HG03097 (cell line): Measurements from ENCODE around the gene PSTPIP1.

Experiments
- ATAC-seq: cut with Tn5 transposase; IDR thresholded peaks from one replicate; pipeline ENCODE4 v1.9.1; 2021; ENCODE audit not compliant: unreplicated experiment, low FRiP score

The PSTPIP1 gene

DNA sequence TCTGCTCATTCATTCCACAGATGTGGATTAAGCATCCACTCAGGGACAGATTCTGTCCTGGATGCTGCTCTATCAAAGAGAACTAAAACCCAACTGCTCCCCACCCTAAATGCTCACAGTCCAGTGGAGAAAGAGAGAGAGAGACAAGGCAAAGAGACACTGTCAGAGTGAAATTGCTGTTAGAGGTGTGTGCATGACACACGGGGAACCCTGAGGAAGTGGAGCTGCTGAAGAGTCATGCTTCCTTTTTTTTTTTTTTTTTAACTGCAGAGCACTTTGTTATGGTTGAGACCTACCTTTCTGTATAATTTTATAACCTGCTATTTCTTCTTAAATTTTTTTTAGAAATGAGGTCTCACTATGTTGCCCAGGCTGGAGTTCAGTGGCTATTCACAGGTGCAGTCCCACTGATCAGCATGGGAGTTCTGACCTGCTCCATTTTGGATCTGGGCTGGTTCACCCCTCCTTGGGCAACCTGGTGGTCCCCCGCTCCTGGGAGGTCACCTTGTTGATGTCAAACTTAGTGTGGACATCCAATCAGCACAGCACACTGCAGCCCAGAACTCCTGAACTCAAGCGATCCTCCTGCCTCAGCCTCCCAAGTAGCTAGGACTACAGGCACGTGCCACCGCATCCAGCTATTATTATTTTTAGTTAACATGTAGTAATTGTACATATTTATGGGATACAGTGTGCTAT lies 18.2 kb upstream of the PSTPIP1 start:
- ATAC-seq: no peak

GRCh38 chr15:76978522-76979330 lies 16.2 kb upstream of the PSTPIP1 start:
- ATAC-seq: no peak

DNA sequence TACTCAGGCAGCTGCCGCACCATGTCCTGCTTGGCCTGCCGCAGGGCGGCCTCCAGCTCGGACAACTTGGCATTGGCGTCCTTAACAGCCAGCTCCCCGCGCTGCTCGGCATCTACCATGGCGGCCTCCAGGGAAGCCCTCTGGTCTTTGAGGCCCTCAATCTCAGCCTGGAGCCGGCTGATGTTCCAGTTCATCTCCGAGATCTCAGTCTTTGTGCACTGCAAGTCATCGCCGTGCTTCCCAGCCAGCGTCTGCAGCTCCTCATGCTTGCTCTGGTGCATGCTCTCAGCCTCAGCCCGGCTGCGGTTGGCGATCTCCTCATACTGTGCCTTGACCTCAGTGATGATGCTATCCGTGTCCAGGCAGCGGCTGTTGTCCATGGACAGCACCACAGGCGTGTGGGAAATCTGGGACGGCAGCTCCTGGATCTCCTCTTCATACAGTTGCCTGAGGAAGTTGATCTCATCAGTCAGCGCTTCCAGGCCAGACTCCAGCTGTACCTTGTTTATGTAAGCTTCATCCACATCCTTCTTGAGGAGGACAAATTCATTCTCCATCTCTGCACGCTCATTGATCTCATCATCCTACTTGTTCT lies 15.5 kb upstream of the PSTPIP1 start:
- ATAC-seq: no peak

GRCh38 chr15:76979996-76980520 lies 14.9 kb upstream of the PSTPIP1 start:
- no peak for ATAC-seq

DNA sequence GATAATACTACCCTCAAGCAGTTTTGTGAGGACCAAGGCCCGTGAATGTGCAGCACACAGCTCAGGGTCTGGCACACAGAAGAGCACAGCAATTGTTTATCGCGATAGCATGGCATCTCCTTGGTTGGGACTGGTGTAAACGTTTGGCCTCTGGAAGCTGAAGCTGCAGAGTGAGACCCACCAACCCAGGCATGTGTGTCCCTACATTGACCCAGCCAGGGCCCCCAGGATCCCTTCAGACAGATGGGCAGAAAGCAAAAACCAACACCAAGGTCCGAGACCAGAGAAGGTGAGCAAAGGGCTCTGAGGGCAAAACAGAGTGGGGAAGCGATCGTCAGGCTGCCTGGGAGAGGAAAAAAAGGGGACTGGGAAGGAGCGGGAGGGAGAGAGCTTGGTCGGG lies 12.6 kb upstream of the PSTPIP1 start:
- ATAC-seq: no peak

GRCh38 chr15:76982756-76983155 lies 12.2 kb upstream of the PSTPIP1 start:
- ATAC-seq: no peak

DNA sequence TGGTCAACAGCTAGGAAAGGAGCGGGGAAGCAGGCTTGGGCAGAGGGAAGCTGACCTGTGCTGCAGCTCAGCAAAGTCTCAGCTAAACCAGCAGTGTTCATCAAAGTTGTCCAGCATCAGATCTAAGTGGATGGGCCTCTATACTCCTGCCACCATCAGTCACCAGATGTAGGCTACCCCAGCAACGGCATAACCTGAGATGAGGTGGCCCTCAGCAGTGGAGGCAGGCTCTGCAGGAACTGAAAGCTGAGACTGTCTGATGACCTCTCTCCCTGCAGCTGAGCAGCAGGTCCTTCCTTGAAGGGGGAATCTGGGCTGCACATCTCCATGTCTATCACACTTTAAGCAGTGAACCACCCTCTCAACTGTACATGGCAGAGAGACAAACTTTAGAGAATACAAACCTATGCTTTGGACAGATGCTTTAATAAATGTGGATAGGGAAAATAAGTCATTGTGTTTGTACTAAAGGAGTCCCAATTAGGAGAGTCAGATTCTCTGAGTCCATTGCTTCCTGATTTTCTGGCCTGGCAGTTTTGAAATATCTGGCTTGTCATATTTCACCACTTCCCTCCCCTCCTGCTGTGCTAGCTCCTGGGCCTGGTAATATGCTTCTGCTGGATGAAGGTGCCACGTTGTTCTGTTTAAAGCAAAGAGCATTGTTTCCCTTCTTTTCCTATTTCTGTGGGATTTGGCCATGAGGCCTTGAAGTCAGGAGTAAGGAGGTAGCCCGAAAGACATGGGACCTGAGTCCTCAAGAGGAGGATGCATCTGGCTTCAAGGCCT lies 11.1 kb upstream of the PSTPIP1 start:
- ATAC-seq: no peak

DNA sequence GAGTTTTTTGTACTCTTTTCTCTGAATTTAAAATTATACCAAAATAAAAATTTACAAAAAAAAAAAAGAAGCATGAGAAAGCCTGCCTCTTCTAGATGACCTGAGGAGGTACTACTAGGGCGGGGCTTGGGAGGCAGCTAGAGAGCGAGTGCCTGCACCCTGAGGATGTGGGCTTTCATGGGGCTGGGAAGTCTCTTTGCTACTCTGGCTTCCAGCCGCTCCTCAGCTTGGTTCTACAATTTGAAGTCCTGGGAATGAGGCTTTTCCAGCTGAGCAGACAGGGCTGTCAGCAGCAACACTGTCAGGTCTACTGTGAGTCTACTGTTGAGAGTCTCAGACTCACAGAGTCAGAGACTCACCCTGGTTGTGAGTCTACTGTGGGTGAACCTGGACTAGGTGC lies 8.2 kb upstream of the PSTPIP1 start:
- ATAC-seq: no peak

- ATAC-seq: no peak
These were observed 7.7 kb upstream of the PSTPIP1 start for GRCh38 chr15:76987276-76987675.

GRCh38 chr15:76987896-76988860 lies 6.7 kb upstream of the PSTPIP1 start:
- ATAC-seq: peak; percentile 58

- peak; percentile 6 for ATAC-seq
These were observed 5.8 kb upstream of the PSTPIP1 start for GRCh38 chr15:76988867-76989780.

GRCh38 chr15:76991048-76991447 lies 3.9 kb upstream of the PSTPIP1 start:
- ATAC-seq: no peak

GRCh38 chr15:76991741-76992645 lies 2.9 kb upstream of the PSTPIP1 start:
- no peak for ATAC-seq

- ATAC-seq: no peak
These were observed 1.7 kb upstream of the PSTPIP1 start for GRCh38 chr15:76993114-76993725.

DNA sequence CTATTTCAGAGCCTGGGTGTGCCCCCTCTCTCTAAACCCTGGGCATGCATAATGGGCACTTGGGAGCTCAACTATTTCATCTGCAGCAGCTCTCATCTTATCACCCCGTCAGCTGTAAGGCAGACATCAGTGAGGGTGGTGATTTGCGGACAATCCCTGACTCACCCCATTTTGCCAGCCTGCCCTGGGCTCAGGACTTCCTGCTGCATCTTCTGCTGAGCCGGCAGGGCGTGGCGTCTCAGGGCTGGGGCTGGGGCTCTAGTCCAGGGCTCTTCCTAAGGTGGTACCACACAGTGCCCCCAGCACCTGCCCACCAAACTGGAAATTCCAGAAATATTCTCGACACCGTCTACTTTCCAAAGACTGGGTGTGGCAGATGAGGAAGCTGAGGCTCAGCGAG lies 925 bp upstream of the PSTPIP1 start:
- no peak for ATAC-seq

- ATAC-seq: no peak
These were observed 430 bp upstream of the PSTPIP1 start for GRCh38 chr15:76994496-76994895.

DNA sequence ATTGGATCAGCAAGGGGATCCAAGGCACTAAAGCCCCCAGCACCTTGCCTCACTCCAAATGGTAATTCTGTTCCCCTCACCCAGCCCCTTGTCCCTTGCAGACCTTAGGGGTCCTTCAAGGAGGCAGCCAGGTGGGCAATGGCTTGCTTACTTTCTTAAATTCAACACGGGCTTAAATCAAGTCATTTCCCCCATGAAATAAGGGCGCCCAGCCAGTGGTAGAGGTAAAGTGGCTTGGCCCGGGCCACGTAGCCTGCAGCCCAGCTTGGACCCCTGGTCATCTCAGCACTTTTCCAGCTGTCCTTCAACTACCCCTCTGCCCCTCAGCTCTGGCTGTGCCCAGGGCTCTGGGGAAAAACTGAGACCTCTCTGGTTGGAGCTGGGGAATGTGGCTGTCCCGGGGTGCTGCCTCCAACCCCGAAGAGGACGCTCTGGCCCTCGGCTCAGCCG lies 1.2 kb downstream of the PSTPIP1 start:
- no peak for ATAC-seq
